ENCODE data around the gene DHFR2.
"Not testable (repeated sequence)": the region's sequence is repeated elsewhere in the genome, so short reads cannot be mapped to it uniquely, and the experiment has no call there.

The DHFR2 gene

DNA sequence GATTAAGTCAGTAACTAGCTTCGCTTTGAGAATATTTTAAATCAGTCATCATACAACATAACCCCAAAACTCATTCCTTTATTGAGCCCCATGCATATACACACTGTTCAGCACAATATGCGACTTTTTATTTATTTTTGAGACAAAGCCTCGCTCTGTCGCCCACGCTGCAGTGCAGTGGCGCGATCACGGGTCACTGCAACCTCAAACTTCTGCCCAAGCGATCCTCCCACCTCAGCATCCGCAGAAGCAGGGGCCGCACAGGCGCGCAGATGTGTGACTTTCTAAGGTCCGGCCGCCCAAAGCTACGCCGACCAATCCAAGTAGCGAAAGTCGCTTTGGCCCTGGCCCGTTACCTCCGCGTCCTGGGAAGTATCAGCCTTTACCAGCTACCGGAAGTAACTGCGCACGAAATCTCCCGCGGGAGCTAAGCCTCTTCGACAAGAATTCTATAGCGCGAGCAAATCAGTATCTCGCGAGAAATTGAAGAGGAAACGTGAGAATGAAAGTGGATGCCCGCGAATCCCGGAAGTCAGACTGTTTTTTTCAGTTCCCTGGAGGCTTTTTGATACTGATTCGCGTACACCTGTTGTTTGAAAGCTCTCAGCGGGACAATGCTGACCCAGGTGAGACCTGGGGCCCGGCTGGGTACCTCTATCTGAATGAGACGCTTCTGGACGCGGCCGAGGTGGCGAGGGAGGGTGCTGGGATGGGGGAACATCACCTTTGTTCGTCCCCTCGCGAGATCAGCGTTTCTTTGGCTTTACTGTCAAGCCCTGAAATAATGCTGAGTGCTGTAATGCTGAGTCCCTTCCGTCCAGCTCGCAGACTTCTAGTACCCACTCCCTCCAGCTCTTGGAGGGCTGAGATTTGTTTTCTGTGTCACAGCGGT lies at the start of gene DHFR2, which contains the start of gene NSUN3:
Gene DHFR2 (minus strand): TSS at position 404 of the 892 bp plus-strand sequence. CDS start 1,405 bp downstream, outside the sequence.
Gene NSUN3 (plus strand): TSS at position 549 of the 892 bp plus-strand sequence. CDS start 66 bp downstream, at position 615.
- peak; percentile 96 to 98 (median 96) for DNase-seq

- DNase-seq = no peak
Observed at GRCh38 chr3:94110854-94111253, 48.1 kb upstream of the DHFR2 start.

- not testable (repeated sequence) for DNase-seq
Observed at GRCh38 chr3:94110232-94110631, 47.5 kb upstream of the DHFR2 start.

DNA sequence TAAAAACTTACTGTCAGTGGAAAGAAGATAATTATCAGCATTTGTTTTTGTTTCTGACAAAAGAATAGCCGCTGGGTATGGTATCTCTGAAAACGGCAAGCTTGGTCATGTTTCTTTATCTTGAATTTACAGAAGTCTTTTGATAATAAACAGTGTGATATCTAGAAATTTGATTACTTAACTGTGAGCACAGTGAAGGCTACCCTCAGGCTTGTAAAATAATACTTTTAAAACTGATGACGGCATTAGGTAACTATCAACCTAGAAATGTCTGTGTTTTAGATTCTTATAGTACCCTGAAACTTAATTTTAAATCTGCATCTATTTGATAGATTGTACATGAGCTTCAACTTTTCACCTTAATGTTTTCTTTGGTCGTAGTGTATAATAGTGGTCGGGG lies 43.6 kb upstream of the DHFR2 start:
- no peak for DNase-seq

DNA sequence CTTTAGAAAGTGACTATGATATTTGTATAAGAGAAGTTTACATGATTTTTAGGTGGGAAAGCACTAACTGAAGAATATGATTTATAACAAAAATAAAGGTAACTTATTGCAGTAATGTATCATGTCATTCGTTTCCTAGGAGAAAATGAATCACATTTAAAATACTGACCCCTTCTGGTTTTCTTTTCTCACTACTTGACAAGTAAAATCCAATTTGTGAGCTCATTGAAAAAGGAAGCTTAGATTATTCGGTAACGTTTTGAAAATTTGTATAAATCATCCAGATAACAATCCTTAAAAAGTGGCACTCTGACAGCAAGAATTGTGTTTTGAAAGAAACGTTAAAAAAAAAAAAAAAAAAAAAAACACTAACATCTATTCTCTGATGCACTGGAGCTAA lies 39.1 kb upstream of the DHFR2 start:
- no peak for DNase-seq

DNA sequence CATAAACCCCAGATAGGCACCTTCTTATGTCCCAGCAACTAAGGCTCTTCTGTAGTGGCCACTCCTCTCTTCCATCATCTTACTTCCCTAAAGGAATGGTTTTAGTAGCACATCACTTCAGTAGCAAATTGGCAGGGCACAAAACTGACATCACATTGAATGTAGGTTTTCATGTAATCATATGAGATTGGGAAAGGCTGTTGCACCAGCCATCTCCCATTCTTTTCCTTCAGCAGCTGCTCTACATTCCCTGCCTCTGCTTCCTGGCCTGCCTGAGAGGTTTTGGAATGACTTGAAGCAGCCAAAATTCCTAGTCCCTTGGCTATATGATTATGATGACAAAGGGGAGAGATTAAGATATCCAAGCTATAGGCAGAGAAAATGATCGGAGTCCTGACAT lies 36.6 kb upstream of the DHFR2 start:
- no peak for DNase-seq

DNA sequence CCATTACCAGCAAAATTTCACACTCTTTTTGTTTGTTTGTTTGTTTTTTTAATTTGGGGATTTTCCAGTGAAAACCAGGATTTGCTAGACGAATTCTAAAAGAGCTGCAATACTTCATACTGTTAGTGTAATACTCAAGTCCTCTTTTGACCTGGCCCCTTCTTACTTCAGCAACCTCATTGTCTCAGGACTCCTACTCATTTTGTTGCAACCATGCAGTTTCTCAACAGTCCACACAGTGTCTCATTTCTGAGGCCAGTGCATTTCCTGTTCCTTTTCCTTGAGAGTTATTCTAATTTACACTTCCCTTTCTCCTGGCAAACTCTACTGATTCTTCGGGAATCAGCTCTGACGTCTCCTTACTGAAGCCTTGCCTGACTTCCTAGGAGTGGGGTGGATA lies 35.7 kb upstream of the DHFR2 start:
- DNase-seq = peak in 1 of 3 experiments; percentile 26

- no peak for DNase-seq
Observed at GRCh38 chr3:94095111-94095510, 32.4 kb upstream of the DHFR2 start.

DNA sequence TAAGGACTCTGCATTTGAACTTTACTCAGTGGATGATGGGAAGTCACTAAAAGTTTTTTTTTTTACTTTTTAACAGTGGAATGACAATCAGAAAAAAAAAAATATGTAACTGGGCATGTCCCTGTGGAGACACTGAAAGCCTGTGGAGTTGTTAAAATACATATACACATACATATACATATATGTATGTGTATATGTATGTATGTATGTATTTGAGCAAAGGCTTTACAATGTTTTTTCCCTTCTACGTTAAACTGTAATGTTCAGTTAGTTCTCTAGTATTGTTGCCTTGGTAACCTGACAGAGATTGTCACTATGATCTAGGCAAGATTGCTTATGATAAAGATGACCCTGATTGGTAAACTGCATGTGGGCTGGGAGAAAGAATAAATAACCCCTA lies 30.4 kb upstream of the DHFR2 start:
- DNase-seq = no peak

- no peak for DNase-seq
Observed at GRCh38 chr3:94092086-94092485, 29.4 kb upstream of the DHFR2 start.

DNA sequence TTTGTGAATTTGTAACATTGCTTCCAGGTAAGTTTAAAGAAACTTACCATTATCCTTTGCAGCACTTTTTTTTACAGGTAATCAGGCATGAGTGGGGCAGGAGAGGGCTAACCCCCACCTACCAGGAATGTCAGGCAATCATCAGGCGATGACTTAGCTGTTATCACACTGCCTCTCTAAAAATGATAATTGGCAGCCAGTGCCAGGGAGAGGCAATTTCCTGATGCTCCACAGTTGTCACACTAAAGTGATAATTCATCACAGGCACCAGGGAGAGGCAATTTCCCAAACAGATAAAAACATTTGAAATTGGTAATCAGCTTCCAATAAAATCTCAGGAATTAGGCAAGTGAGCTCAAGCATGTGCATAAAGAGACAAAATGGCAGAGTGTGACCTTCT lies 26.4 kb upstream of the DHFR2 start:
- DNase-seq = peak in 1 of 3 experiments; percentile 3

DNA sequence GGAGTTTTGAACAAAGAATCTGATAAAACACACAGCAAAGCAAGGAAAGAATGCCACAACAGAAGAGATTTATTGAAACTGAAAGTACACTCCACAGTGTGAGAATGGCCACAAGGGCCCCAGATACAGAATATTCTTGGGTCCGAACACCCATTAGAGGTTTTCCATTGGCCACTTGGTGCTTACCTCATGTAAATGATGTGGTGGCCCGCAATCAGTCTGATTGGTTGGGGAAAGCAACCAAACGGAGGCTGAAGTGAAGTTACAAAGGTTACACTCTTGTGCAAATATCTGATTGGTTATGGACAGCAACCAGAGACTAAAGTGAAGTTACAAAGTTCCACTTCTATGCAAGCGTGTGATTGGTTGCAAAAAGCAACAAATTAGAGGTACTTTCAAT lies 20.5 kb upstream of the DHFR2 start:
- DNase-seq = no peak

GRCh38 chr3:94082391-94082937 lies 19.7 kb upstream of the DHFR2 start:
- peak; percentile 53 to 88 (median 77) for DNase-seq

DNA sequence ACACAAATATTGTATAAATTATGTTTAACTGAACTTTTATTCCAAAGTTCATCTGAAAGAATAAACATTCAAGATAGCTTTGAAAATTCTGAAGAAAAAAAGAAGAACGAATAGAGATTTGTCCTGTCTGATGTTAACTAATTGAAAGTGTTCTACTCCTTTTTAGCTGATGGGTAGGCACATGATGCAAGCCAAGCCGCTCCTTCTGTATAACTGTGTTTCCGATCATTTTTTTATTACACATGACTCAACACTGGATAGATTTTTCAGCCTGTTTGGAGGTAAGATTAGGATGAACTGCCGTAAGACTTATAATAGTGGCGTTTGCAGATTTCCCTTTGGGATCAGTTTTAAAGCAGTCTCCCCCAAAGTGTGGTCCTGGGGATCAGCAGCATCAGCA lies 19.2 kb upstream of the DHFR2 start:
- DNase-seq = no peak

GRCh38 chr3:94080552-94080951 lies 17.8 kb upstream of the DHFR2 start:
- peak in 1 of 3 experiments; percentile 48 for DNase-seq

DNA sequence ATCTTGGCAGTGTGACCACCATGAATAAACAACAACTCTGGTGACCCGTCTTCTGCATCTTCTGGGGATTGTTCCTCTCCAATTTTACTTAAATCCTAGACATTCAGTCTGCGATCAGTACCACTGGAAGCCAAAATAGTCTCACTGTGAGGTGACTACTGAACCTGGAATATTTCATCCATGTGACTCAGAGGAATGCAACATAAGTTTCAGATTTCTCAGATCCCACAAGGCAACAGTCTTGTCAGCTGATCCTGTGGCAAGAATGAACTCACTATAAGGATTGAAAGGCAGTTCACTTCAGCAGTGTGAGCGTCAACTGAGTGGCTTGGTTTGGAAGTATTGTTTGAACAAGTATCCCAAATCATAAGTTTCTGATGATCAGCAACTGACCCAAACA lies 13.3 kb upstream of the DHFR2 start:
- no peak for DNase-seq

DNA sequence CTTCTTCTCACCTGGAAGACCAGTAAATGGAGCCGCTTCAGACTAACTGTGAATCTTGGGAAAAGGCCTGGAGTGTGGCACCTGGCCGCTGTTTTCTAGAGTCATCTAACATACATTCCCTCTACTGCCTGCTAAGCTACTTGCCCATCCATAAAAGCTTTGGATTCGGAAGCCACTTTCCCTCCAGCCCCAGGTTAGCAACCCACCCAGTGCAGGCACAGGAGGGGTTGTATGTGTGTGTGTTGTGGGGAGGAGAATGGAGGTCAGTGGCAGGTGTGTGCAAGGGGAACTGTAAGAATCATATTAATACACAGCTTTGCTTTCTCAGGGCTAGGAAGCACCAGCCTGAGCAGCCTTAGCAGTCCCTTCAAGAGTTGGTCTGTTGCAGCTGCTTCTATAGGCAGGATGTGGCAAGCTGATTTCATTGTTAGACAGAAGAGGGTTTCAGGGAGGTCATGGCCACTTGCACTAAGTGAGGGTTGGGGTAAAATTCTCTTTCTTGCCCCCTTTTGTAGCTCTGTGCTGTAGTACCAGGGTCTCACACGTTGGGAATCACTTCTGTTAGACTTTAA lies 9.1 kb upstream of the DHFR2 start:
- no peak for DNase-seq

DNA sequence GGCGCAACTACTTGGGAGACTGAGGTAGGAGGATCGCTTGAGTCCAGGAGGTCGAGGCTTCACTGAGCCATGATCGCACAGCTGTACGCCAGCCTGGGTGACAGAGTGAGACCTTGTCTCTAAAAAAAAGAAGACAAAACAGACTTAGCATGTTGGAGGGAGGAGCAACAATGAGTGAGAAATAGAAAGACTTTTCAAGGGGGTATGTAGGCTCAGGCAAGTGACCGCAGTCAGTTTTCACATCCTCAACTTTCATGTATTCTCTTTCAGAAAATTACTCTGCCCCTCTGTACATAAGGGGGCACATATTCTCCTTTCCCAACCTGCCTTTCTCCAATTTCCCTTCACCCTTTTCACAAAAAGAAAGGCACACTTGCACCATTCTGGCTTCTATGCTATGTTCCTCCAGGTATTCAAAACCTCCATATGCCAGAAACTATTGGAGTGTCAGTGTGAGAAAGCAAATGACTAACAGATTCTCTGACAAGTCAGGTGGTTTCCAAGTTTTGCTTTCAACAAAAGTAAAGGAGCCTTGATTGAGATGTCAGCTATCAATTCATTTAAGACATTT lies 7.7 kb upstream of the DHFR2 start:
- DNase-seq = no peak

DNA sequence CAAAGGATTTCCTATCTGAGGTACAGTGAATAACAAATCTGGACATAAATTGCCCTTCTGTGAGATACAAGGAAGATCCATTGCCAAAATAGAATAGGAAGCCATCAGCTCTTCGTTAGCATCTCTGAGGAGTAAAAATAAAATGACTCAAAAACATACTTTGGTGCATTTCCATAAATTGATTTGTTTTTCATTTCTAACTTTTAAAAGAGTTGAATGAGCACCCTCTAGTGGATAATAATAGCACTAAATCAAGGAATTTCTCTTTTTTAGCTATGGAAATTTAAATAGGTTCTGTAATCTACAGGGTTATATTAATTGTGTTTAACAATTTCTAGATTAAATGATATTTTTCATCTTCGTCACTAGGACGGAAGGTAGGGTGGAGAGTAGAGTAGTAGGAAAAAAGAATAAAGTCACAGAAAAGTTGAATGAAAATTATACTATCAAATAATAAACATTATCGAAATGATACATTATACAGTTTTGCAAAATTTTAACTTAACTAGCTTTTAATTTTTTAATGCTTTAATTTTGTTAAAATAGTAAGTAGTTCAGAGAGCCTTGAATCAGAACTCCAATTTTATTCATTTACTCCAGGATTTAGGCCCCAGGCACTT lies 6.6 kb upstream of the DHFR2 start:
- DNase-seq = peak in 2 of 3 experiments; percentile 5 to 47

GRCh38 chr3:94066506-94067500 lies 4.1 kb upstream of the DHFR2 start:
- no peak for DNase-seq

GRCh38 chr3:94065819-94066480 lies 3.2 kb upstream of the DHFR2 start:
- peak in 1 of 3 experiments; percentile 20 for DNase-seq

Measured in NCI-H1417 (cell line).